Fibroblast of the aortic adventitia (primary cell): ENCODE data around the gene PTPN1. TPM values are rescaled to one million over a fixed set of nuclear protein-coding genes. Genes with fewer than 3 reads are reported as not detected.

ENCODE experiments used
- DNase-seq: peaks from one replicate; pipeline ENCODE4 v3.0.0-alpha.2; 2010; ENCODE audit warnings: low read depth
- H3K4me3 ChIP-seq: 2 replicates; pipeline ENCODE4 v1.5.1; 2011; ENCODE audit warnings: low read depth, mild to moderate bottlenecking, control low read depth, low read length, moderate library complexity
- total RNA-seq: library from RNA; depleted of rRNA; stranded (reverse); fragments of >200 nt; gene quantifications from 2 replicates; pipeline ENCODE4 v1.2.3, GENCODE V29; 2012; ENCODE audit warnings: low replicate concordance
- TF ChIP-seq, protein P1 (sequence below): IDR thresholded peaks from 2 replicates; pipeline ENCODE4 v1.5.1; 2011; ENCODE audit warnings: mild to moderate bottlenecking, low read length, control low read depth, inconsistent platforms; ENCODE audit not compliant: insufficient read depth

PTPN1 gene
- total RNA-seq, 1 donor, result 19.9 TPM

DNA sequence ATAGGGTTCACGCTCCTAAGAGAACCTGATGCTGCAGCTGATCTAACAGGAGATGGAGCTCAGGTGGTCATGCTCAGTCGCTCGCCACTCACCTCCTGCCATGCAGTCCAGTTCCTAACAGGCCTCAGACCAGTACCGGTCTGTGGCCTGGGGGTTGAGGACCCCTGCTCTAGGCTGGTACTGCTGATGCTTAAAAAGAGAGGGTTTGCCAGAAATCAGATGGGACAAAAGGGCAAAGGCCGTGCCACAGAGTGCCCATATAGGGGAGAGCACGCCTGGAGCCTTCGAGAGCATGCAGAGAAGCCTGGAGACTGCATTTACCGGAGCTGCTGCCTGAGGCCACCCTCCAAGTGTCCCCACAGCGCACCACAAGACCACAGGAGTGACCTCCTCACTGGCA is 75.5 kb downstream of the PTPN1 start:
- H3K4me3 ChIP-seq, result no peak overlapping the region
- DNase-seq, result no peak
- TF ChIP-seq, protein P1, sequence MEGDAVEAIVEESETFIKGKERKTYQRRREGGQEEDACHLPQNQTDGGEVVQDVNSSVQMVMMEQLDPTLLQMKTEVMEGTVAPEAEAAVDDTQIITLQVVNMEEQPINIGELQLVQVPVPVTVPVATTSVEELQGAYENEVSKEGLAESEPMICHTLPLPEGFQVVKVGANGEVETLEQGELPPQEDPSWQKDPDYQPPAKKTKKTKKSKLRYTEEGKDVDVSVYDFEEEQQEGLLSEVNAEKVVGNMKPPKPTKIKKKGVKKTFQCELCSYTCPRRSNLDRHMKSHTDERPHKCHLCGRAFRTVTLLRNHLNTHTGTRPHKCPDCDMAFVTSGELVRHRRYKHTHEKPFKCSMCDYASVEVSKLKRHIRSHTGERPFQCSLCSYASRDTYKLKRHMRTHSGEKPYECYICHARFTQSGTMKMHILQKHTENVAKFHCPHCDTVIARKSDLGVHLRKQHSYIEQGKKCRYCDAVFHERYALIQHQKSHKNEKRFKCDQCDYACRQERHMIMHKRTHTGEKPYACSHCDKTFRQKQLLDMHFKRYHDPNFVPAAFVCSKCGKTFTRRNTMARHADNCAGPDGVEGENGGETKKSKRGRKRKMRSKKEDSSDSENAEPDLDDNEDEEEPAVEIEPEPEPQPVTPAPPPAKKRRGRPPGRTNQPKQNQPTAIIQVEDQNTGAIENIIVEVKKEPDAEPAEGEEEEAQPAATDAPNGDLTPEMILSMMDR, result no peak

DNA sequence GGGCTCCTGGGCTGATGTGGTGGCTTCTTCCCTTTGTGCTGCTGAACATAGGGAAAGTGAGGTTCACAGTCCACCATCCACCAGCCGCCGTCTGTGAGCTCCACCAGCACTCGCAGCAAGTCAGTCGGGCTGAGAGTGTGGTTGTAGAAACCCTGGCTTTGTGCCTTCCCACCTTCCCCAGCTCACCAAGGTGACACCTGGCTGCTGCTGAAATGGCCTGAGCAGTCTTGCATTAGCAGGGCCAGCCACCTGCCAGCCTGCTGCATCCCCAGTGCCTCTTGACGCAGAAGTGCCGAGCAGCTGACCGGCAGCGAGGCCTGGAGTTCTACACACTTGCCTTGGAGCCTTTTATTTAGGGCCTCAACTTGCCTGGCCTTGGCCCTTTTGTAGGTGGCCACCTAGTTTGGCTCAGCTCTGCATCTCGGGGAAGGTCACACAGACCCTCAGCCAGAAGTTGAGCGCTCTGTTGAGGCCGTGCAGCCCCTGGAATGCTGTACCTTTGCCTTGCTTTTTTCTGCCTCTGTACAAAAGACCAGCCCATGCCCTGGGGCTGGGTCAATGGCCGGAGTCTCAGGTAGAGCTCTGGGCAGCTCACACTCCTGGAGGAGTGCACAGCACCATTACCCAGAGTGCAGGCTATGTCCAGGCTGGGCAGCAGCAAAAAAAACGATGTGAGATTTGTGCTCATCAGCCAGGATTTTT is 76.5 kb downstream of the PTPN1 start:
- H3K4me3 ChIP-seq, result no peak overlapping the region
- TF ChIP-seq, protein P1, result no peak
- no peak for DNase-seq

DNA sequence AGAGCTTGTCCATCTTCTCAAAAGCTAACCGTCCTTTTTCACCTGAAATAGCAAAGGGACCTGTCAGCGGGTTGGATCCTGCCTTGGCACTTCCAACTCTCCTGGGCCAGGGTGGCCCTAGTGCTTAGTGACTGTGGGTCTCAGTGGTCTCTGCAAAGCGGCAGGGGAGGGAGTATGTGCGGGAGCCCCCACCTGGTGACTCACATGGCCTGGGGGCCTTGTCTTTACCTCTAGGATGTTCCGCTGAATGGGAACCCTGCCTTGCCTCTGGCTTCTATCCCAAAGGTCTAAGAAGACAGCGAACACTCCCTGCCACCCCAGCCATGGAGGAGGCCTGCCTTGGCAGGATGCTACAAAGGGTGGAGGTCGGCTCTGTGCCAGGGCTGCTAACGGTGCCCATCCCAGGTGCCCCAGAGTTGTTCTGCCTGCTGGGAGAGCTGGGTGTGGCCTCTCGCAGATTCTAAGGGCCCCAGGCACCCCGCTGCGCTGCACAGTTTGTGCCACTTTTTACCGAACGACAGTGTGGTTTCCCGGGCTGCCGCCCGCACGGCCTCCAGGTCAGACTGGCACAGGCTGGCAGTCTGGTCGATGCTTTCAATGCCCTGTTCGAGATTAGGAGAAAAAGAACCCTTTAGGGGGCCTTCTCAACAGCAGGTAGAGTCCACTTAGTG is 77.2 kb downstream of the PTPN1 start:
- H3K4me3 ChIP-seq, result no peak overlapping the region
- TF ChIP-seq, protein P1, result no peak
- no peak for DNase-seq

DNA sequence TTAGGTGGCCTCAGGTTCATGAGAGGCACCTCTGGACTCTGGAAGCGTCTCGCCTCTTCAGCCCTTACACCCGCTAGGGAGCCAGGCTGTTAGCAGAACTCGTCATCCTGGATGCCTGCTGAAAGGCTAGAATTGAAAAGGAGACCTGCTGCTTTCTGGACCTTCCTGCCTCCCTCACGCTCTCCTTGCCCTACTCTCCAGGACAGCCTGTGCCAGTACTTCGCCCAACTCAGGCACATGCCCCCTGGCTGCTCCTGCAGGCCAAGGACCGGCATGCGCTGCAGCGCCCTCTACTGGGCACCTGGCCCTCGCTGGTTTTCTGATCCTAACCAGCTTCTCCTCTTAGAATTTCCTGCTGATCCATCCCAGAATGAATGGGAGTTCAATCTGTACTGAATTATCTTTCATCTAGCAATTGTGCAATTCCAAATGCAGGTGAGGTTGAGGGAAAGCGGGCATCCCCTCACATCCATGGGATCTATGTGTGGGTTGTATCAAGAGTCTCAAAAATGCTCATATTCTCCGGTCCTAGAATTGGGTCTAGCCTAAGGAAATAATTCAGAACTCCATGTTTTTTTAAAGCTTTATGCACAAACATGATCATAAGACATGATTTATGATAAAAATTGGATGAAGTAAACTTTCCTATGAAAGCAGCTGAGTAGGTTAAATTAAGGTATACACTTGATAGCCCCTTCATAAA is 78.0 kb downstream of the PTPN1 start:
- peak; percentile 51 for DNase-seq
- TF ChIP-seq, protein P1, result peak; percentile 99
- H3K4me3 ChIP-seq, result no peak overlapping the region

DNA sequence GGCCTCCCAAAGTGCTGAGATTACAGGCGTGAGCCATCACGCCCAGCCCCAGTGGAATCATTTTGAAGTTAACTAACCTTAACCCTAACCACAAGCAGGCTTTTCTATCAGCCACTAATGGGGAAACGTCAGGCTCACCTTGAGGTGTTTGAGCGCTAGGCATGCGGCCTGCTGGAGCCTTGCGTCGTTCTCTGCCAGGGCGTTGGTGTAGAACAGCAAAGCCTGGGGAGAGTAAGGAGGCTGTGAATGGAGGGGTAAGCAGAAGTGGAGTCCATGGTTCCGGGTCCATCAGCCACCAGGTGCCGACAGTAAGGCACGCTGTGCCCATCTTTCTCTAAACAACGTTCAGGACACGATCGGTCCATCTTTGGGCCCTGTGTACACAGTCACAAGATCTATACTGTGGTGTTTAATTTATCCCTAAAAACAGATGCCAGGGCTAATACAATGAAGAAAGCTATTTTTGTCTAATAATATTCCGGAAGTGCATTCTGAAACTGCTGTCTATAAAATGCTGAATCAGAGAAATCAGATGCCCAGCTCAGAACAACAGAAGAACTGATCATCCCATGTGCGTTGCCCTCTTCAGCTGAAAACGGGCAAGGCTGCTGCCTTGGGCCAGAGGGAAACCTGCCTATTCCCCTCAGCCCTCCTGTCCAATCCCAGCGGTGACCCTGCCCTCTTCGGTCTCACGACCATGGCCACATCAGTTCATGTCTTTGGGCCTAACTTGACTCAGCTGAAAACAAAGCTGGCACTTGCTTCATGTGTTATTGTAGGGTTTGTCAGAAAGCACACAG is 79.6 kb downstream of the PTPN1 start:
- H3K4me3 ChIP-seq, result no peak overlapping the region
- TF ChIP-seq, protein P1, result no peak
- DNase-seq, result no peak

DNA sequence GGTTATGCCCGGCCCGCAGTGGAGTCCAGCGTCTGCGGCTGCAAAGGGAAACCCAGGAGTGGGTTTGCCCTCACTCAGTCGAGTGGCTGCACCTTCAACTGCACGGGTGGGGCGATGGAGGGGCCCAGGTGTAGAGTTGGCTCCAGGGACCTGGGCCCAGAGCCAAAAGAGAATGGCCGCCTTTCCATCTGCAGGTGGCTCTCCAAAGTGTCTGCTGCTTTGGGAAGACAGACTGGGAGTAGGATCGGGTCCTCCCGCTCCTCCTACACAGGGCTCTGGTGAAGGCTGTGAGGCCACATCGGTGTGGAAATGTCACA is 80.1 kb downstream of the PTPN1 start:
- TF ChIP-seq, protein P1, result no peak
- no peak for DNase-seq
- no peak overlapping the region for H3K4me3 ChIP-seq
